Fibroblast of lung (primary cell): Measurements from ENCODE around the gene CLDND1. TPM values are rescaled to one million over a fixed set of nuclear protein-coding genes. Genes with fewer than 3 reads are reported as not detected.

Experiments used
- DNase-seq, 2 donors: peaks; one replicate each; pipeline versions ENCODE4 v3.0.0 to v3.0.0-alpha.2; 2010; ENCODE audit warnings: low read depth in 2 of 2
- H2AFZ ChIP-seq: 2 replicates; pipeline ENCODE4 v1.5.1; 2012; ENCODE audit warnings: low read length, control low read depth, inconsistent platforms
- H3K27ac ChIP-seq: 2 replicates; pipeline ENCODE4 v1.5.1; 2011; ENCODE audit warnings: low read length, control low read depth; ENCODE audit not compliant: insufficient read depth
- H3K27me3 ChIP-seq: 2 replicates; pipeline ENCODE4 v1.5.1; 2011; ENCODE audit warnings: mild to moderate bottlenecking, low read length; ENCODE audit not compliant: control insufficient read depth, insufficient read depth
- H3K36me3 ChIP-seq: 2 replicates; pipeline ENCODE4 v1.5.1; 2011; ENCODE audit warnings: low read length; ENCODE audit not compliant: control insufficient read depth, insufficient read depth
- H3K4me1 ChIP-seq: 2 replicates; pipeline ENCODE4 v1.5.1; 2011; ENCODE audit warnings: low read length; ENCODE audit not compliant: control insufficient read depth, insufficient read depth; ENCODE audit errors: extremely low read depth
- H3K4me2 ChIP-seq: 2 replicates; pipeline ENCODE4 v1.5.1; 2011; ENCODE audit warnings: low read length, control low read depth; ENCODE audit not compliant: insufficient read depth; ENCODE audit errors: extremely low read depth
- H3K4me3 ChIP-seq, 4 experiments: fragments of 200-600 bp in 1 of 4; sonication (generic) in 1 of 4; replicated peaks in 1 of 4; 2 replicates each; pipeline ENCODE4 v1.5.1; 2011 to 2016; ENCODE audit warnings: low read length in 4 of 4, low read depth in 3 of 4, mild to moderate bottlenecking in 3 of 4, control low read depth in 2 of 4, inconsistent platforms in 1 of 4, mixed read lengths in 1 of 4; ENCODE audit not compliant: insufficient read depth in 1 of 4; ENCODE audit errors: control extremely low read depth in 1 of 4
- H3K79me2 ChIP-seq: 2 replicates; pipeline ENCODE4 v1.5.1; 2012; ENCODE audit warnings: mild to moderate bottlenecking, low read length, inconsistent platforms; ENCODE audit not compliant: control insufficient read depth, insufficient read depth
- H3K9ac ChIP-seq: 2 replicates; pipeline ENCODE4 v1.5.1; 2011; ENCODE audit warnings: mild to moderate bottlenecking, low read length, control low read depth; ENCODE audit not compliant: insufficient read depth
- H3K9me3 ChIP-seq: 2 replicates; pipeline ENCODE4 v1.5.1; 2012; ENCODE audit warnings: low read depth, low read length; ENCODE audit not compliant: control insufficient read depth, insufficient read depth
- H4K20me1 ChIP-seq: 2 replicates; pipeline ENCODE4 v1.5.1; 2011; ENCODE audit warnings: low read length; ENCODE audit not compliant: control insufficient read depth, insufficient read depth; ENCODE audit errors: extremely low read depth
- CTCF ChIP-seq, 2 donors: IDR thresholded peaks in 1 of 2; conservative IDR thresholded peaks in 1 of 2; 1 replicate in 1 of 2; 2 replicates in 1 of 2; pipeline ENCODE4 v1.5.1; 2011 to 2012; ENCODE audit warnings: low read length in 2 of 2, control low read depth in 1 of 2, inconsistent platforms in 1 of 2, low read depth in 1 of 2, mild to moderate bottlenecking in 1 of 2
- EZH2 ChIP-seq: IDR thresholded peaks from 2 replicates; pipeline ENCODE4 v1.5.1; 2012; ENCODE audit warnings: low read length, control low read depth, mild to moderate bottlenecking; ENCODE audit errors: missing control alignments
- polyA plus RNA-seq, 2 donors: library from polyadenylated mRNA; depleted of rRNA in 1 of 2; stranded (reverse) in 1 of 2; unstranded in 1 of 2; fragments of >200 nt; gene quantifications; 2 replicates each; pipeline ENCODE4 v1.2.1, GENCODE V29; 2011 to 2012; ENCODE audit warnings: missing spikeins in 1 of 2
- total RNA-seq: library from RNA; depleted of rRNA; stranded (reverse); fragments of >200 nt; gene quantifications from 2 replicates; pipeline ENCODE4 v1.2.1, GENCODE V29; 2014

CLDND1 gene
- total and polyA plus RNA-seq, 2 donors (not counting 1 experiment from before 2014, with no cell fraction given), result 76.8 to 127 TPM

- Histone ChIP-seq H4K20me1 (no peaks in the 10 kb centered on the region), H3K4me3 (no peak overlapping the region), H3K4me2 (no peak overlapping the region), H3K9ac (no peak overlapping the region), H3K36me3 (no peaks in the 10 kb centered on the region), H2AFZ (no peak overlapping the region), H3K27ac (no peak overlapping the region), H3K4me1 (no peaks in the 10 kb centered on the region), H3K79me2 (no peaks in the 10 kb centered on the region), H3K27me3 (no peaks in the 10 kb centered on the region), H3K9me3 (no peaks in the 10 kb centered on the region)
- TF ChIP-seq CTCF (conservative IDR thresholded peaks at IDR 0.05 in 1 of 2, IDR thresholded peaks at IDR 0.05 in 1 of 2; ENCODE audit: low read depth in 1 of 2, low read length in 2 of 2) (no peak), EZH2 (no peak)
- no peak for DNase-seq
Measured at GRCh38 chr3:98565843-98566242, 43.1 kb upstream of the CLDND1 start.

GRCh38 chr3:98565237-98565643, 42.5 kb upstream of the CLDND1 start:
- Histone ChIP-seq H3K4me2 (no peak overlapping the region), H3K4me1 (no peaks in the 10 kb centered on the region), H3K27me3 (no peaks in the 10 kb centered on the region), H3K4me3 (no peak overlapping the region), H3K27ac (no peak overlapping the region), H2AFZ (no peak overlapping the region), H3K36me3 (no peaks in the 10 kb centered on the region), H4K20me1 (no peaks in the 10 kb centered on the region), H3K9ac (no peak overlapping the region), H3K79me2 (no peaks in the 10 kb centered on the region), H3K9me3 (no peaks in the 10 kb centered on the region)
- no peak for DNase-seq
- no peak for TF ChIP-seq CTCF (conservative IDR thresholded peaks at IDR 0.05 in 1 of 2, IDR thresholded peaks at IDR 0.05 in 1 of 2; ENCODE audit: low read depth in 1 of 2, low read length in 2 of 2)
- TF ChIP-seq EZH2, result no peak

- H2AFZ ChIP-seq, result no peak overlapping the region
- H3K79me2 ChIP-seq, result no peaks in the 10 kb centered on the region
- no peak overlapping the region for H3K4me2 ChIP-seq
- no peaks in the 10 kb centered on the region for H4K20me1 ChIP-seq
- H3K9me3 ChIP-seq, result no peaks in the 10 kb centered on the region
- H3K36me3 ChIP-seq, result no peaks in the 10 kb centered on the region
- H3K27ac ChIP-seq, result no peak overlapping the region
- no peak for DNase-seq
- no peak overlapping the region for H3K4me3 ChIP-seq
- TF ChIP-seq EZH2, result no peak
- TF ChIP-seq CTCF (conservative IDR thresholded peaks at IDR 0.05 in 1 of 2, IDR thresholded peaks at IDR 0.05 in 1 of 2; ENCODE audit: low read depth in 1 of 2, low read length in 2 of 2), result no peak
- H3K27me3 ChIP-seq, result no peaks in the 10 kb centered on the region
- no peak overlapping the region for H3K9ac ChIP-seq
- no peaks in the 10 kb centered on the region for H3K4me1 ChIP-seq
Measured at GRCh38 chr3:98564282-98565005, 41.7 kb upstream of the CLDND1 start.
